GM23338 (cell line): ENCODE measurements around the gene PALMD. TPM values are rescaled to one million over a fixed set of nuclear protein-coding genes. Genes with fewer than 3 reads are reported as not detected.

ENCODE experiments used
- ATAC-seq: fragments of 200-7000 bp; cut with Tn5 transposase; 3 replicates; pipeline ENCODE4 v1.9.1; 2020
- DNase-seq: peaks from one replicate; pipeline ENCODE4 v3.0.0-alpha.2; 2015; ENCODE audit warnings: low spot score
- H2AFZ ChIP-seq: fragments of 200-600 bp; sonication (generic); 2 replicates; pipeline ENCODE4 v1.8.0; 2016; ENCODE audit warnings: antibody characterized with exemption, mild to moderate bottlenecking, moderate library complexity
- H3F3A ChIP-seq: fragments of 200-600 bp; sonication (generic); replicated peaks from 2 replicates; pipeline ENCODE4 v1.8.0; 2017; ENCODE audit warnings: antibody characterized with exemption, mixed run types, low read depth
- H3K27ac ChIP-seq: fragments of 200-600 bp; sonication (generic); 2 replicates; pipeline ENCODE4 v1.6.1; 2016; ENCODE audit warnings: low read depth
- H3K27me3 ChIP-seq: fragments of 200-600 bp; sonication (generic); 2 replicates; pipeline ENCODE4 v1.8.0; 2016; ENCODE audit warnings: mild to moderate bottlenecking, mixed run types, moderate library complexity; ENCODE audit not compliant: insufficient read depth
- H3K36me3 ChIP-seq: fragments of 200-600 bp; sonication (generic); 2 replicates; pipeline ENCODE4 v1.8.0; 2016; ENCODE audit warnings: mild to moderate bottlenecking; ENCODE audit not compliant: insufficient read depth
- H3K4me1 ChIP-seq: fragments of 200-600 bp; sonication (generic); 2 replicates; pipeline ENCODE4 v1.8.0; 2016; ENCODE audit warnings: mild to moderate bottlenecking, moderate library complexity; ENCODE audit not compliant: insufficient read depth
- H3K4me2 ChIP-seq: fragments of 200-600 bp; sonication (generic); 2 replicates; pipeline ENCODE4 v1.7.1; 2017; ENCODE audit warnings: mixed run types
- H3K4me3 ChIP-seq: fragments of 200-600 bp; sonication (generic); 2 replicates; pipeline ENCODE4 v1.6.1; 2016; ENCODE audit warnings: mixed run types
- H3K79me2 ChIP-seq: fragments of 200-600 bp; sonication (generic); replicated peaks from 2 replicates; pipeline ENCODE4 v1.8.0; 2017; ENCODE audit warnings: mild to moderate bottlenecking; ENCODE audit not compliant: insufficient read depth
- H3K9me2 ChIP-seq: fragments of 200-600 bp; sonication (generic); 2 replicates; pipeline ENCODE4 v1.8.0; 2017; ENCODE audit not compliant: insufficient read depth
- H4K20me1 ChIP-seq: fragments of 200-600 bp; sonication (generic); replicated peaks from 2 replicates; pipeline ENCODE4 v1.8.0; 2017; ENCODE audit warnings: mild to moderate bottlenecking; ENCODE audit not compliant: insufficient read depth
- H3K27ac Mint-ChIP-seq: 2 replicates; pipeline ENCODE4 v1.8.0; 2020; ENCODE audit warnings: inconsistent platforms, mild to moderate bottlenecking, moderate library complexity, mixed read lengths
- H3K27me3 Mint-ChIP-seq: 3 replicates; pipeline ENCODE4 v1.8.0; 2022; ENCODE audit warnings: low read depth, mild to moderate bottlenecking, moderate library complexity, mixed read lengths, inconsistent platforms; ENCODE audit not compliant: insufficient read depth, poor library complexity
- H3K36me3 Mint-ChIP-seq: 3 replicates; pipeline ENCODE4 v1.8.0; 2021; ENCODE audit warnings: low read depth, mild to moderate bottlenecking, inconsistent platforms, moderate library complexity, mixed read lengths
- H3K4me1 Mint-ChIP-seq: 3 replicates; pipeline ENCODE4 v1.8.0; 2020; ENCODE audit warnings: mild to moderate bottlenecking, inconsistent platforms, mixed read lengths
- H3K4me3 Mint-ChIP-seq: 3 replicates; pipeline ENCODE4 v1.8.0; 2021; ENCODE audit warnings: moderate library complexity, mild to moderate bottlenecking, inconsistent platforms, mixed read lengths
- H3K9me3 Mint-ChIP-seq: 3 replicates; pipeline ENCODE4 v1.8.0; 2020; ENCODE audit warnings: moderate library complexity, mild to moderate bottlenecking, inconsistent platforms, mixed read lengths
- CREB1 ChIP-seq: fragments of 250-450 bp; sonication (Bioruptor Pico); IDR thresholded peaks from 2 replicates; pipeline ENCODE4 v1.5.0; 2020; ENCODE audit warnings: low read depth, mild to moderate bottlenecking, moderate library complexity
- JUNB ChIP-seq: IDR thresholded peaks from one replicate; pipeline ENCODE4 v1.6.1; 2016; ENCODE audit warnings: antibody characterized with exemption; ENCODE audit not compliant: unreplicated experiment
- POLR2AphosphoS5 ChIP-seq: IDR thresholded peaks from 2 replicates; pipeline ENCODE4 v1.6.1; 2016; ENCODE audit warnings: antibody characterized with exemption, low read depth
- STAT1 ChIP-seq: IDR thresholded peaks from one replicate; pipeline ENCODE4 v1.6.1; 2016; ENCODE audit warnings: antibody characterized with exemption; ENCODE audit not compliant: unreplicated experiment
- ZNF331 ChIP-seq: fragments of 250-450 bp; sonication (Bioruptor Pico); IDR thresholded peaks from 2 replicates; pipeline ENCODE4 v1.5.0; 2020; ENCODE audit warnings: low read depth, mild to moderate bottlenecking, moderate library complexity
- ZNF462 ChIP-seq: fragments of 250-450 bp; sonication (Bioruptor Pico); IDR thresholded peaks from 2 replicates; pipeline ENCODE4 v1.5.0; 2020; ENCODE audit warnings: mild to moderate bottlenecking, moderate library complexity
- polyA plus RNA-seq: library from polyadenylated mRNA; unstranded; fragments of >200 nt; fragmentation: Nextera tagmentation; extraction: Ambion mirVana; gene quantifications from 2 replicates; pipeline ENCODE4 v1.2.1, GENCODE V29; 2016
- total RNA-seq: library from RNA; depleted of rRNA; stranded (reverse); fragments of >200 nt; shearing (Covaris generic); gene quantifications from 2 replicates; pipeline ENCODE4 v1.2.3, GENCODE V29; 2014
- TF ChIP-seq, protein P1 (sequence below): IDR thresholded peaks from one replicate; pipeline ENCODE4 v1.6.1; 2018; ENCODE audit warnings: antibody characterized with exemption; ENCODE audit not compliant: unreplicated experiment
- TF ChIP-seq, protein P2 (sequence below), 2 experiments: fragments of 200-600 bp in 1 of 2; sonication (generic) in 1 of 2; conservative IDR thresholded peaks; 2 replicates each; pipeline versions ENCODE4 v1.5.1 to v1.6.1; 2016 to 2017; ENCODE audit warnings: antibody characterized with exemption in 2 of 2, low read depth in 2 of 2, mild to moderate bottlenecking in 2 of 2, moderate library complexity in 1 of 2

The PALMD gene
- total and polyA plus RNA-seq, 2 experiments from 2014 or later = not detected

- TF ChIP-seq CREB1 (CRISPR knock-in tag) = no peak
- TF ChIP-seq JUNB = no peak
- no peak for TF ChIP-seq ZNF331 (CRISPR knock-in tag)
- 0 out of 2 replicates have a peak, but pooled peaks cover 2% of the 10 kb centered on the region for H3K9me2 ChIP-seq
- no peaks in the 10 kb centered on the region for H3K27me3 ChIP-seq
- no peaks in the 10 kb centered on the region for H3K79me2 ChIP-seq
- no peaks in the 10 kb centered on the region for H3K36me3 ChIP-seq
- H3K27ac ChIP-seq = no peak overlapping the region
- DNase-seq = no peak
- no peak overlapping the region for H3K4me3 Mint-ChIP-seq
- no peaks in the 10 kb centered on the region for H3K27me3 Mint-ChIP-seq
- H3K4me1 Mint-ChIP-seq = peaks cover 7% of the 10 kb centered on the region; the same call in 2 of the 3 replicates
- H4K20me1 ChIP-seq = no peaks in the 10 kb centered on the region
- H3K4me2 ChIP-seq = no peak overlapping the region
- no peak for ATAC-seq
- no peaks in the 10 kb centered on the region for H3K36me3 Mint-ChIP-seq
- no peak overlapping the region for H2AFZ ChIP-seq
- H3K9me3 Mint-ChIP-seq = no peaks in the 10 kb centered on the region
- no peak overlapping the region for H3K4me3 ChIP-seq
- no peaks in the 10 kb centered on the region for H3K4me1 ChIP-seq
- H3K27ac Mint-ChIP-seq = 0 out of 2 replicates have a peak overlapping the region, but pooled peaks have one; percentile 1
- no peaks in the 10 kb centered on the region for H3F3A ChIP-seq
Measured at GRCh38 chr1:99674115-99675064, 28.5 kb downstream of the PALMD start.

DNA sequence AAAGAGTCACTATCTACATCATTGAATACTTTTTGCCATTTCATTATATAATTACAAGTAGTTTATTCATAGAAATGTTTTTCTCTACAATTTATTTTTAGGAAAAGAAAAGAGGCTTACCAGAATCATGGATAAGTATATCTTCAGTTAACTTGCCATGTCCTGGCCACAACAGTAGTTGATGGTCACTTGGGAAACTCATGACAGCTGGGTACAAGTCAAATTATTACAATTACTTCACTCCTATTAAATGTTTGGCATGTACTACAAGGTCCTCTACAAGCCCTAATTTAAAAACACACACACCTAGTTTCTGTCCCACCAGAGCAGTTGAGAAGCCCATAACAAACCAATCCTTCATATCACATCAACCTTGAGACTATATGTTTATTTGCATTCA lies 29.4 kb downstream of the PALMD start:
- H3K4me1 ChIP-seq = 0 out of 2 replicates have a peak, but pooled peaks cover 3% of the 10 kb centered on the region
- no peaks in the 10 kb centered on the region for H3K79me2 ChIP-seq
- H3K27me3 Mint-ChIP-seq = peaks cover 3% of the 10 kb centered on the region
- TF ChIP-seq CREB1 (CRISPR knock-in tag) (no peak), JUNB (no peak), ZNF462 (no peak), POLR2AphosphoS5 (no peak), STAT1 (no peak)
- TF ChIP-seq, protein P1, sequence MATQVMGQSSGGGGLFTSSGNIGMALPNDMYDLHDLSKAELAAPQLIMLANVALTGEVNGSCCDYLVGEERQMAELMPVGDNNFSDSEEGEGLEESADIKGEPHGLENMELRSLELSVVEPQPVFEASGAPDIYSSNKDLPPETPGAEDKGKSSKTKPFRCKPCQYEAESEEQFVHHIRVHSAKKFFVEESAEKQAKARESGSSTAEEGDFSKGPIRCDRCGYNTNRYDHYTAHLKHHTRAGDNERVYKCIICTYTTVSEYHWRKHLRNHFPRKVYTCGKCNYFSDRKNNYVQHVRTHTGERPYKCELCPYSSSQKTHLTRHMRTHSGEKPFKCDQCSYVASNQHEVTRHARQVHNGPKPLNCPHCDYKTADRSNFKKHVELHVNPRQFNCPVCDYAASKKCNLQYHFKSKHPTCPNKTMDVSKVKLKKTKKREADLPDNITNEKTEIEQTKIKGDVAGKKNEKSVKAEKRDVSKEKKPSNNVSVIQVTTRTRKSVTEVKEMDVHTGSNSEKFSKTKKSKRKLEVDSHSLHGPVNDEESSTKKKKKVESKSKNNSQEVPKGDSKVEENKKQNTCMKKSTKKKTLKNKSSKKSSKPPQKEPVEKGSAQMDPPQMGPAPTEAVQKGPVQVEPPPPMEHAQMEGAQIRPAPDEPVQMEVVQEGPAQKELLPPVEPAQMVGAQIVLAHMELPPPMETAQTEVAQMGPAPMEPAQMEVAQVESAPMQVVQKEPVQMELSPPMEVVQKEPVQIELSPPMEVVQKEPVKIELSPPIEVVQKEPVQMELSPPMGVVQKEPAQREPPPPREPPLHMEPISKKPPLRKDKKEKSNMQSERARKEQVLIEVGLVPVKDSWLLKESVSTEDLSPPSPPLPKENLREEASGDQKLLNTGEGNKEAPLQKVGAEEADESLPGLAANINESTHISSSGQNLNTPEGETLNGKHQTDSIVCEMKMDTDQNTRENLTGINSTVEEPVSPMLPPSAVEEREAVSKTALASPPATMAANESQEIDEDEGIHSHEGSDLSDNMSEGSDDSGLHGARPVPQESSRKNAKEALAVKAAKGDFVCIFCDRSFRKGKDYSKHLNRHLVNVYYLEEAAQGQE = no peak
- TF ChIP-seq, protein P2, sequence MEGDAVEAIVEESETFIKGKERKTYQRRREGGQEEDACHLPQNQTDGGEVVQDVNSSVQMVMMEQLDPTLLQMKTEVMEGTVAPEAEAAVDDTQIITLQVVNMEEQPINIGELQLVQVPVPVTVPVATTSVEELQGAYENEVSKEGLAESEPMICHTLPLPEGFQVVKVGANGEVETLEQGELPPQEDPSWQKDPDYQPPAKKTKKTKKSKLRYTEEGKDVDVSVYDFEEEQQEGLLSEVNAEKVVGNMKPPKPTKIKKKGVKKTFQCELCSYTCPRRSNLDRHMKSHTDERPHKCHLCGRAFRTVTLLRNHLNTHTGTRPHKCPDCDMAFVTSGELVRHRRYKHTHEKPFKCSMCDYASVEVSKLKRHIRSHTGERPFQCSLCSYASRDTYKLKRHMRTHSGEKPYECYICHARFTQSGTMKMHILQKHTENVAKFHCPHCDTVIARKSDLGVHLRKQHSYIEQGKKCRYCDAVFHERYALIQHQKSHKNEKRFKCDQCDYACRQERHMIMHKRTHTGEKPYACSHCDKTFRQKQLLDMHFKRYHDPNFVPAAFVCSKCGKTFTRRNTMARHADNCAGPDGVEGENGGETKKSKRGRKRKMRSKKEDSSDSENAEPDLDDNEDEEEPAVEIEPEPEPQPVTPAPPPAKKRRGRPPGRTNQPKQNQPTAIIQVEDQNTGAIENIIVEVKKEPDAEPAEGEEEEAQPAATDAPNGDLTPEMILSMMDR (conservative IDR thresholded peaks at IDR 0.05; ENCODE audit: low read depth in 2 of 2) = no peak

More for the DNA sequence above, 29.4 kb downstream of the PALMD start:
- Histone ChIP-seq H3K27me3 (no peaks in the 10 kb centered on the region), H3K9me2 (0 out of 2 replicates have a peak, but pooled peaks cover 2% of the 10 kb centered on the region), H4K20me1 (no peaks in the 10 kb centered on the region), H3K36me3 (no peaks in the 10 kb centered on the region), H3F3A (no peaks in the 10 kb centered on the region), H2AFZ (no peak overlapping the region), H3K4me3 (no peak overlapping the region), H3K27ac (no peak overlapping the region), H3K4me2 (no peak overlapping the region)
- Mint-ChIP-seq H3K27ac (no peak overlapping the region), H3K4me3 (no peak overlapping the region), H3K9me3 (no peaks in the 10 kb centered on the region), H3K4me1 (peaks cover 9% of the 10 kb centered on the region; the same call in 2 of the 3 replicates), H3K36me3 (no peaks in the 10 kb centered on the region)
- ATAC-seq = no peak
- DNase-seq = no peak
